Osteoblast (primary cell): ENCODE data around the gene DPY30. TPM values are rescaled to one million over a fixed set of nuclear protein-coding genes. Genes with fewer than 3 reads are reported as not detected.

Experiments
- DNase-seq: peaks from one replicate; pipeline ENCODE4 v3.0.0; 2011; ENCODE audit warnings: low spot score, mixed read lengths; ENCODE audit not compliant: insufficient read length; ENCODE audit errors: missing footprints
- H2AFZ ChIP-seq: 2 replicates; pipeline ENCODE4 v1.6.0; 2011; ENCODE audit warnings: mild to moderate bottlenecking, low read length
- H3K27ac ChIP-seq: 2 replicates; pipeline ENCODE4 v1.5.1; 2011; ENCODE audit warnings: mild to moderate bottlenecking, low read depth, low read length, moderate library complexity
- H3K27me3 ChIP-seq: 2 replicates; pipeline ENCODE4 v1.6.0; 2012; ENCODE audit warnings: mild to moderate bottlenecking, control low read depth, inconsistent platforms, low read length, moderate library complexity; ENCODE audit not compliant: insufficient read depth
- H3K36me3 ChIP-seq: 2 replicates; pipeline ENCODE4 v1.5.1; 2011; ENCODE audit warnings: mild to moderate bottlenecking, low read length, control low read depth, moderate library complexity; ENCODE audit not compliant: insufficient read depth
- H3K4me1 ChIP-seq: 2 replicates; pipeline ENCODE4 v1.5.1; 2011; ENCODE audit warnings: mild to moderate bottlenecking, low read length, control low read depth, moderate library complexity; ENCODE audit not compliant: insufficient read depth
- H3K4me2 ChIP-seq: 2 replicates; pipeline ENCODE4 v1.6.0; 2011; ENCODE audit warnings: mild to moderate bottlenecking, low read length; ENCODE audit not compliant: insufficient read depth
- H3K4me3 ChIP-seq: fragments of 200-600 bp; sonication (generic); 3 replicates; pipeline ENCODE4 v1.5.1; 2012; ENCODE audit warnings: mild to moderate bottlenecking, low read length, inconsistent platforms; ENCODE audit not compliant: insufficient read depth
- H3K79me2 ChIP-seq: 2 replicates; pipeline ENCODE4 v1.6.0; 2012; ENCODE audit warnings: mild to moderate bottlenecking, low read length, control low read depth, inconsistent platforms; ENCODE audit not compliant: insufficient read depth
- H3K9me3 ChIP-seq: 2 replicates; pipeline ENCODE4 v1.5.1; 2011; ENCODE audit warnings: low read depth, low read length, control low read depth
- H4K20me1 ChIP-seq: 2 replicates; pipeline ENCODE4 v1.6.0; 2012; ENCODE audit warnings: mild to moderate bottlenecking, low read length, control low read depth; ENCODE audit not compliant: insufficient read depth
- CTCF ChIP-seq: IDR thresholded peaks from 2 replicates; pipeline ENCODE4 v1.5.1; 2011; ENCODE audit warnings: mild to moderate bottlenecking, low read depth, low read length, moderate library complexity; ENCODE audit errors: extremely low read depth
- total RNA-seq: library from RNA; depleted of rRNA; stranded (reverse); fragments of >200 nt; gene quantifications from 2 replicates; pipeline ENCODE4 v1.2.3, GENCODE V29; 2012

Gene DPY30
- total RNA-seq, 1 donor, result 30.4 TPM

DNA sequence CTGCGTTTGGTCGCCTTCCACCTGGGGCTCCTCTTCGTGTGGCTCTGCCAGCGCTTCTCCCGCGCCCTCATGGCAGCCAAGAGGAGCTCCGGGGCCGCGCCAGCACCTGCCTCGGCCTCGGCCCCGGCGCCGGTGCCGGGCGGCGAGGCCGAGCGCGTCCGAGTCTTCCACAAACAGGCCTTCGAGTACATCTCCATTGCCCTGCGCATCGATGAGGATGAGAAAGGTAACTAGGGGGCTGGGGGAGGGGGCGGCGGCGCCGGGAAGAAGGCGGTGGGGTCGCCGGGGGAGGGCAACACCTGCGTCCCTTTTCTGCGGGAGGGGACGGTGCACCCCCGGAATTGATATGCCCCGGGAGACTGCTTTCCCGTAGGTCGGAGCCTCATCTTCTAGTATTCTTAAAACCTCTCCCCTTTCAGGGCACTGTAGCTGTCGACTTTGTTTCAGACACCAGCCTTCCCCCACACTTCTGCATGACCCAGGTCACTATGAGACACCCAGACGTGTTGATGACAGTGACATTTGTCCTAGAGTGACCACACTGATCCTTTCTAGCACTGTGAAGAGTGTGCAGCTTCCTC is 24.5 kb upstream of the DPY30 start:
- peak overlapping the region; percentile 87 for H3K4me3 ChIP-seq
- peak overlapping the region; percentile 85 for H3K4me2 ChIP-seq
- no peak for DNase-seq
- H3K27me3 ChIP-seq, result no peaks in the 10 kb centered on the region
- no peaks in the 10 kb centered on the region for H4K20me1 ChIP-seq
- peaks cover 11% of the 10 kb centered on the region for H3K4me1 ChIP-seq
- no peaks in the 10 kb centered on the region for H3K9me3 ChIP-seq
- H2AFZ ChIP-seq, result peak overlapping the region; percentile 65
- TF ChIP-seq CTCF, result no peak
- no peak overlapping the region for H3K27ac ChIP-seq
- no peaks in the 10 kb centered on the region for H3K36me3 ChIP-seq
- peaks cover 14% of the 10 kb centered on the region for H3K79me2 ChIP-seq

DNA sequence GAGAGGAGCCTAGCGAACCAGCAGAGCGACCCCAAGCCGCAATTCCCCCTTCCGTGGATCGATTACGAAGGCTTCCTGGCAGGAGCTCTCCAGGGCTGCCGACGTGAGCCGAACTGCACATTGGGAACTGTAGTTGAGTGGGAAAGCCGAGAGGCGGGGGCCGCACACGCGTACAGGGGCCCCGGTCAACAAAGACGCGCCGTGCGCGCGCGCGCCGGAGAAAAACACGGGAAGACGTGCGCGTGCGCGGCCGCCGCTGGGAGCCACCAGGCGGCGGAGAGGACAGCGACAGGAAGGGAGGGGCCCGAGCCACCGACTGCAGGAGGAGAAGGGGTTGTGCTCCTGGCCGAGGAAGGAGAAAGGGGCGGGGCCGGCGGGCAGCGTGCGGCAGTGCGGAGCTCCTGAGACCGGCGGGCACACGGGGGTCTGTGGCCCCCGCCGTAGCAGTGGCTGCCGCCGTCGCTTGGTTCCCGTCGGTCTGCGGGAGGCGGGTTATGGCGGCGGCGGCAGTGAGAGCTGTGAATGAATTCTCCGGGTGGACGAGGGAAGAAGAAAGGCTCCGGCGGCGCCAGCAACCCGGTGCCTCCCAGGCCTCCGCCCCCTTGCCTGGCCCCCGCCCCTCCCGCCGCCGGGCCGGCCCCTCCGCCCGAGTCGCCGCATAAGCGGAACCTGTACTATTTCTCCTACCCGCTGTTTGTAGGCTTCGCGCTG is 23.9 kb upstream of the DPY30 start, which contains the start of gene SPAST:
Gene SPAST, plus strand, starts transcription at position 247 of the 711 bp plus-strand sequence. Its CDS starts 276 bp downstream, at position 523.
- peak; percentile 39 for TF ChIP-seq CTCF
- peak; percentile 98 for DNase-seq
- H4K20me1 ChIP-seq, result no peaks in the 10 kb centered on the region
- no peaks in the 10 kb centered on the region for H3K9me3 ChIP-seq
- H3K27ac ChIP-seq, result peak within 1 kb of the TSS; percentile 60
- peak within 1 kb of the TSS; percentile 99 for H2AFZ ChIP-seq
- H3K27me3 ChIP-seq, result no peaks in the 10 kb centered on the region
- peaks cover 11% of the 10 kb centered on the region for H3K4me1 ChIP-seq
- H3K4me2 ChIP-seq, result peak within 1 kb of the TSS; percentile 85
- H3K4me3 ChIP-seq, result peak within 1 kb of the TSS; percentile 87
- H3K36me3 ChIP-seq, result no peaks in the 10 kb centered on the region
- H3K79me2 ChIP-seq, result peaks cover 14% of the 10 kb centered on the region

DNA sequence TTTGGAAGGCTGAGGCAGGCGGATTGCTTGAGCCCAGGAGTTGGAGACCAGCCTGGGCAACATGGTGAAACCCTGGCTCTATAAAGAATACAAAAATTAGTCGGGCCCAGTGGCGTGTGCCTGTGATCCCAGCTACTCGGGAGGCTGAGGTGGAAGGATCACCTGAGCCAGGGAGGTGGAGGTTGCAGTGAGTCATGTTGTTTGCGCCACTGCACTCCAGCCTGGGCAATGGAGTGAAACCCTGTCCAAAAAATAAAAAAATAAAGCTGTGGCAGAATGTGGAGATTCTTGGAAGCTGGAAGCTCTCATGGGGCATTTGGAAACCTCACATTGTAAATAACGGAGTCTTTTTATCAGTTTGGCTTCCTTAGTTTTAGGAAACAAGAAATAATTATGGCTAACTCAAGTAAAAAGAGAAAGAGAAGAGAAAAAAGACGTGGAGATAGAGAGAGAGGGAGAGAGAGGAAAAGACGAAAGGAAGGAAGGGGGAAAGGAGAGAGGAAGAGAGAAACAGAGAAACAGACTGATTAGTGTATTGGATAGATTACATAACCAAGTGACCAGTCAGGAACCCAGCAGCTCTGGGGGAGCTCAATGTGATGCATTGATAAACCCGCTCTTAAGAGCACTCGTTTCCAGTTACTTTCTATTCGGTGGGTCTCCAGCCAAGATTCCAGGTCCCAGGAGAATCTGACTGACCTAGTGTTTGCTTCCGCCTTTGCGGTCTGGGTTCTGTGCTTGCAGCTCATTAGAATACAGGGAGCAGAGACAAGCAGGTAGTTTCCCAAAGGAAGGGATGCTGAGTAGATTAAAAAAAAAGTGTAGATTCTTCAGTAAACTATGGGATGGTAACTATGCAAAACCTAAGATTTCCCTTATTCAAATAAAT is 22.6 kb upstream of the DPY30 start:
- H3K4me3 ChIP-seq, result peak overlapping the region; percentile 87
- peaks cover 14% of the 10 kb centered on the region for H3K79me2 ChIP-seq
- H3K27ac ChIP-seq, result peak overlapping the region; percentile 29
- TF ChIP-seq CTCF, result no peak
- H3K4me1 ChIP-seq, result peaks cover 11% of the 10 kb centered on the region
- no peaks in the 10 kb centered on the region for H3K9me3 ChIP-seq
- no peaks in the 10 kb centered on the region for H4K20me1 ChIP-seq
- H3K4me2 ChIP-seq, result peak overlapping the region; percentile 85
- no peaks in the 10 kb centered on the region for H3K27me3 ChIP-seq
- no peaks in the 10 kb centered on the region for H3K36me3 ChIP-seq
- DNase-seq, result peak; percentile 71
- peak overlapping the region; percentile 99 for H2AFZ ChIP-seq
